HepG2 (cell line): ENCODE measurements around the gene ZNF277. TPM values are rescaled to one million over a fixed set of nuclear protein-coding genes. Genes with fewer than 3 reads are reported as not detected.

Experiments used
- ATAC-seq: fragments of 200-7000 bp; cut with Tn5 transposase; 3 replicates; pipeline ENCODE4 v1.9.1; 2020; ENCODE audit warnings: mild to moderate bottlenecking, moderate library complexity
- BruUV-seq: library from RNA; stranded (reverse); fragments of 400-500 nt; replicated peaks from 2 replicates; lab custom pipeline; 2021; lab: Mats Ljungman, UMichigan
- CTCF ChIA-PET: fragments of 300-600 bp; formaldehyde crosslinking; extraction: SDS; loops from one replicate; lab custom pipeline; 2021; ENCODE audit warnings: low total read pairs, inconsistent platforms, low intra/inter-chr PET ratio; lab: Yijun Ruan, JAX
- POLR2A ChIA-PET: fragments of 350-600 bp; sonication (Branson Sonifier 250); formaldehyde crosslinking; loops from one replicate; lab custom pipeline; 2020; ENCODE audit warnings: antibody characterized with exemption, inconsistent platforms; lab: Yijun Ruan, JAX
- DNase-seq: peaks from one replicate; pipeline ENCODE4 v3.0.0-alpha.2; 2015; ENCODE audit warnings: low spot score
- FAIRE-seq: peaks from 3 replicates; lab custom pipeline; 2011; peaks lifted over from hg19 to GRCh38; lab: Jason Lieb, UNC
- H2AFZ ChIP-seq: one replicate; pipeline ENCODE4 v1.6.1; 2011; ENCODE audit warnings: low read length, inconsistent platforms
- H3K27ac ChIP-seq: fragments of 300-600 bp; 3 replicates; pipeline ENCODE4 v1.8.0; 2011; ENCODE audit warnings: mixed run types, mild to moderate bottlenecking, mixed read lengths, low read length, inconsistent platforms; ENCODE audit not compliant: insufficient read depth; ENCODE audit errors: extremely low read length
- H3K27me3 ChIP-seq, 2 experiments: fragments of 200-600 bp in 1 of 2; 2 replicates in 1 of 2; 3 replicates in 1 of 2; pipeline versions ENCODE4 v1.6.0 to v1.8.0; 2011; ENCODE audit warnings: low read length in 2 of 2, mild to moderate bottlenecking in 2 of 2, moderate library complexity in 2 of 2, inconsistent platforms in 1 of 2; ENCODE audit not compliant: insufficient read depth in 2 of 2, control insufficient read depth in 1 of 2
- H3K36me3 ChIP-seq, 2 experiments: fragments of 200-600 bp in 1 of 2; replicated peaks in 1 of 2; 2 replicates in 1 of 2; 3 replicates in 1 of 2; pipeline versions ENCODE4 v1.5.1 to v1.8.0; 2011; ENCODE audit warnings: low read length in 2 of 2, inconsistent platforms in 1 of 2; ENCODE audit not compliant: insufficient read depth in 2 of 2, control insufficient read depth in 1 of 2
- H3K4me1 ChIP-seq: 2 replicates; pipeline ENCODE4 v1.5.1; 2012; ENCODE audit warnings: low read length, inconsistent platforms; ENCODE audit not compliant: insufficient read depth
- H3K4me2 ChIP-seq: 2 replicates; pipeline ENCODE4 v1.6.0; 2011; ENCODE audit warnings: low read depth, low read length, inconsistent platforms
- H3K4me3 ChIP-seq, 3 experiments: fragments of 200-600 bp in 1 of 3; sonication (generic), shearing (Covaris generic) in 1 of 3; replicated peaks in 1 of 3; 2 replicates each; pipeline ENCODE4 v1.5.1; 2011 to 2016; ENCODE audit warnings: low read length in 3 of 3, inconsistent platforms in 2 of 3, low read depth in 2 of 3, mild to moderate bottlenecking in 2 of 3, control low read depth in 1 of 3, mixed read lengths in 1 of 3; ENCODE audit not compliant: insufficient read depth in 1 of 3
- H3K79me2 ChIP-seq: one replicate; pipeline ENCODE4 v1.6.1; 2011; ENCODE audit warnings: low read length, inconsistent platforms; ENCODE audit not compliant: insufficient read depth
- H3K9ac ChIP-seq: 2 replicates; pipeline ENCODE4 v1.6.0; 2011; ENCODE audit warnings: mild to moderate bottlenecking, low read depth, low read length, inconsistent platforms; ENCODE audit not compliant: insufficient read depth
- H3K9me3 ChIP-seq: 2 replicates; pipeline ENCODE4 v1.5.1; 2012; ENCODE audit warnings: mild to moderate bottlenecking, low read length
- H4K20me1 ChIP-seq: 2 replicates; pipeline ENCODE4 v1.6.0; 2011; ENCODE audit warnings: inconsistent platforms, mild to moderate bottlenecking, low read length, moderate library complexity; ENCODE audit not compliant: insufficient read depth
- SAFB2 ChIP-seq: sonication (generic); formaldehyde crosslinking; IDR thresholded peaks from 2 replicates; pipeline ENCODE4 v1.5.1; 2020; ENCODE audit warnings: missing genetic modification reagents, low read depth, mild to moderate bottlenecking, borderline replicate concordance
- ZNF12 ChIP-seq: sonication (generic); formaldehyde crosslinking; IDR thresholded peaks from 2 replicates; pipeline ENCODE4 v1.5.0; 2020; ENCODE audit warnings: missing genetic modification reagents
- WGBS: methylation state at CpG from one replicate; pipeline ENCODE4 v1.1.6; 2017; ENCODE audit warnings: low lambda C conversion rate; 5-methylcytosine and 5-hydroxymethylcytosine counted together
- in situ Hi-C: cut with HindIII; loops from 2 replicates; pipeline ENCODE4 v1.10.0; 2017; ENCODE audit warnings: low pct_unique_long_range_greater_than_20kb; ENCODE audit not compliant: extremely low pct_ligation_motif_present
- intact Hi-C: fragments of 100-400 bp; cut with micrococcal nuclease; formaldehyde crosslinking; loops from one replicate; pipeline ENCODE4 v1.10.0; 2022; ENCODE audit not compliant: unreplicated experiment
- polyA plus RNA-seq, 8 experiments: library from polyadenylated mRNA; depleted of rRNA in 3 of 8; stranded (reverse) in 7 of 8; unstranded in 1 of 8; fragments of >200 nt; fragmentation: Illumina TruSeq in 4 of 8; extraction: Trizol in 4 of 8; gene quantifications; 2 replicates each; pipeline versions ENCODE4 v1.2.1 to v1.2.3, GENCODE V29; 2011 to 2016; ENCODE audit warnings: low read depth in 4 of 8, missing spikeins in 1 of 8, mixed read lengths in 1 of 8; ENCODE audit not compliant: insufficient read depth in 1 of 8
- total RNA-seq, 5 experiments: library from RNA; depleted of rRNA; stranded (reverse); fragments of >200 nt; fragmentation: Illumina TruSeq; extraction: Trizol; gene quantifications; 2 replicates each; pipeline ENCODE4 v1.2.3, GENCODE V29; 2016; ENCODE audit warnings: low read depth in 1 of 5
- TF ChIP-seq, protein P1 (sequence below): sonication (generic); formaldehyde crosslinking; IDR thresholded peaks from 2 replicates; pipeline ENCODE4 v1.5.1; 2020; ENCODE audit warnings: mild to moderate bottlenecking, moderate library complexity, missing genetic modification reagents
- TF ChIP-seq, protein P2 (sequence below): sonication (generic); formaldehyde crosslinking; IDR thresholded peaks from 2 replicates; pipeline ENCODE4 v1.5.1; 2020; ENCODE audit warnings: missing genetic modification reagents, mild to moderate bottlenecking, borderline replicate concordance

Gene ZNF277
- total and polyA plus RNA-seq, 2 of the 13 experiments (the other 11 are each of a cell fraction or from before 2014, with no cell fraction given), result 29.1 to 30.1 TPM

DNA sequence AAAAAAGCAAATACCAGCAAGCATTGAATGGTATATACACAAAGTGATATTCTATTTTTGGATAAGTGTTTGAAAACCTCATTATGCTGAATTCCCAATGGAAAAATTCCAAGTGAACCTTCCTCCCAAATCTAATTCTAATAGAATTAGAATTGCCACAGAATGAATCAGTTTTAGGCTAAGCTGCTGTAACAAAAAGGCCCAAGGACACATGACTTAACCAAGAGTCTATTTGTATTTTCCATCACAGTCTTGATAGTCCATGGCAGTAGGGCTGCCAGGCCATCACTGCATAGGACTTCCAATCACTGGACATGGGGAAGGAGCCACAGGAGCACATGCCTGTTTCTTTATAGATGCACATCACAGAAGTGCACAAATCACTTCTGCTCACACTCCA is 152.6 kb downstream of the ZNF277 start:
- H3K9ac ChIP-seq, result no peak overlapping the region
- no peaks in the 10 kb centered on the region for H4K20me1 ChIP-seq
- H3K79me2 ChIP-seq, result no peaks in the 10 kb centered on the region
- H3K9me3 ChIP-seq, result no peaks in the 10 kb centered on the region
- intact Hi-C loops, result no loop called here
- in situ Hi-C loops, result no loop called here
- BruUV-seq, result no TSS peak
- no peak overlapping the region for H3K4me2 ChIP-seq
- ATAC-seq, result no peak
- POLR2A ChIA-PET, result no interaction called here
- H3K4me1 ChIP-seq, result peaks cover 51% of the 10 kb centered on the region
- peak; percentile 96 for TF ChIP-seq ZNF12 (CRISPR knock-in tag)
- TF ChIP-seq, protein P1, sequence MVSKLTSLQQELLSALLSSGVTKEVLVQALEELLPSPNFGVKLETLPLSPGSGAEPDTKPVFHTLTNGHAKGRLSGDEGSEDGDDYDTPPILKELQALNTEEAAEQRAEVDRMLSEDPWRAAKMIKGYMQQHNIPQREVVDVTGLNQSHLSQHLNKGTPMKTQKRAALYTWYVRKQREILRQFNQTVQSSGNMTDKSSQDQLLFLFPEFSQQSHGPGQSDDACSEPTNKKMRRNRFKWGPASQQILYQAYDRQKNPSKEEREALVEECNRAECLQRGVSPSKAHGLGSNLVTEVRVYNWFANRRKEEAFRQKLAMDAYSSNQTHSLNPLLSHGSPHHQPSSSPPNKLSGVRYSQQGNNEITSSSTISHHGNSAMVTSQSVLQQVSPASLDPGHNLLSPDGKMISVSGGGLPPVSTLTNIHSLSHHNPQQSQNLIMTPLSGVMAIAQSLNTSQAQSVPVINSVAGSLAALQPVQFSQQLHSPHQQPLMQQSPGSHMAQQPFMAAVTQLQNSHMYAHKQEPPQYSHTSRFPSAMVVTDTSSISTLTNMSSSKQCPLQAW, result no peak
- H3K4me3 ChIP-seq, result no peak overlapping the region
- no peaks in the 10 kb centered on the region; a peak in 2 of 5 replicates for H3K27me3 ChIP-seq
- H2AFZ ChIP-seq, result no peak overlapping the region
- CTCF ChIA-PET, result no interaction called here
- no peak for DNase-seq
- H3K27ac ChIP-seq, result no peak overlapping the region
- no peaks in the 10 kb centered on the region for H3K36me3 ChIP-seq
- FAIRE-seq, result no peak

GRCh38 chr7:112360681-112361080 is 154.2 kb downstream of the ZNF277 start:
- FAIRE-seq (no peak), ATAC-seq (no peak), DNase-seq (no peak)
- ChIA-PET CTCF (no interaction called here), POLR2A (no interaction called here)
- Histone ChIP-seq H3K36me3 (no peaks in the 10 kb centered on the region), H3K27me3 (no peaks in the 10 kb centered on the region; a peak in 2 of 5 replicates), H3K4me3 (no peak overlapping the region), H3K4me2 (no peak overlapping the region), H4K20me1 (no peaks in the 10 kb centered on the region), H3K79me2 (no peaks in the 10 kb centered on the region), H3K4me1 (peaks cover 61% of the 10 kb centered on the region), H3K27ac (no peak overlapping the region), H3K9ac (no peak overlapping the region), H3K9me3 (no peaks in the 10 kb centered on the region), H2AFZ (no peak overlapping the region)
- TF ChIP-seq, protein P2, sequence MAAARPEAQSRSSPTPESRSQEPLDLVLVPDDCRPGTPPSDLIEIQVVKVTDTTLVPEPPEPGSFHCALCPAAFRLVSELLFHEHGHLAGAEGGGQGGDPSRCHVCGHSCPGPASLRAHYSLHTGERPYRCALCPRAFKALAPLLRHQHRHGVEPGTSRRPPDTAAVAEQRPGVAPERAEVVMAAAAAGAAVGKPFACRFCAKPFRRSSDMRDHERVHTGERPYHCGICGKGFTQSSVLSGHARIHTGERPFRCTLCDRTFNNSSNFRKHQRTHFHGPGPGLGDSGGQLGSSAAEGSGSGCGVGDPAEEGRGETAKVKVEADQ (CRISPR knock-in tag), result no peak
- no peak for TF ChIP-seq SAFB2 (CRISPR knock-in tag)
- intact Hi-C loops, result no loop called here
- WGBS, result 35% methylated on average over 8 of the region's 8 CpGs
- no TSS peak for BruUV-seq
- in situ Hi-C loops, result no loop called here
